ENCODE measurements around the gene SGPL1. TPM values are rescaled to one million over a fixed set of nuclear protein-coding genes. Genes with fewer than 3 reads are reported as not detected.

The SGPL1 gene
- total and polyA plus RNA-seq, 10 of the 15 experiments (the other 5 are each of a cell fraction or from before 2014, with no cell fraction given), result 4.9 to 20.7 (median 10.6) TPM

DNA sequence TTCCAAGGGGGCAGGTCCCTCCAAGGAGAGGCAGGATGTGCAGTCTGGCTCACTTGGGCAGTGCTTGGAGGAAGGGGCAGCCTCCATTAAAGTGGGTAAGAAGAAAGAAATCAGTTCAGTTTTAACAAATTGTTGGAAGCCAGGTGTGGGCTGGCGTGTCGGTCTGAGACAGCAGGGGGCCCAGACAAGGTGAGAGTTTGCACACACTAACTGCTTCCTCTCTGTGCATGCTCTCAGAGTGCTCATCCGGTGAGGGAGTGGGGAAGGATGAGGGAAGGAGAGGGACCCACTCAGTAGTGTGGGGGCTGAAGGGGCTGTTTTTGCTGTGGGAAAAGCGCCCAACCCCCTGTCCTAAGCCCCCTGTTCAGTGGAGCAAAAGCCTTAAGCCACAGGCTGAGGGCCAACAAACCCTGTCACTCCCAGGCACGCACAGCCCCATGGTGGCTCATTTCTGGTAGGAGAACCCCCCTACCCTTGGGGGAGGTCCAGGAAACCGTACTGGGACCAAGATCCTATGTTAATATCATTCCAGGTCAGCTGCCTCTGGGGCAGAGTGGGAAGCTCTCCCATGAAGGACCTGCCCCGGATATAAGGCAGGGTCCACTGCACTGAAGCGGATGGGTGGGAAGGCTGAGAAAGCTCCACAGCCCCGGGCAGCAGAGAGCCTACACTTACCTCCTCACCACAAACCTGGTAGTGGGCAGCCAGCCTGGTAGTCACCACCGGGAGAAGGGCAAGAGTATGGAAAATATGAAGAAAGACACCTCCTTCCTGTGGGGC lies 77.7 kb downstream of the SGPL1 start:
- Histone ChIP-seq H3K9me3 (replicated peaks; ENCODE audit: control insufficient read depth, insufficient read depth, low read length) (no peaks in the 10 kb centered on the region), H3K4me2 (ENCODE audit: control insufficient read depth, insufficient read depth) (no peak overlapping the region), H3K79me2 (ENCODE audit: control insufficient read depth, insufficient read depth, low read length) (no peaks in the 10 kb centered on the region), H3K9ac (ENCODE audit: control insufficient read depth, insufficient read depth, low read length) (no peak overlapping the region), H2AFZ (ENCODE audit: control insufficient read depth, low read depth, low read length) (no peak overlapping the region), H3K4me1 (ENCODE audit: control insufficient read depth, insufficient read depth, low read length) (0 out of 2 replicates have a peak, but pooled peaks cover 3% of the 10 kb centered on the region), H3K4me3 (no peak overlapping the region), H4K20me1 (ENCODE audit: control insufficient read depth, insufficient read depth) (no peaks in the 10 kb centered on the region), H3K27me3 (replicated peaks in 1 of 2; ENCODE audit: control insufficient read depth in 2 of 2, insufficient read depth in 2 of 2, low read length in 1 of 2) (no peaks in the 10 kb centered on the region), H3K36me3 (ENCODE audit: control insufficient read depth in 2 of 2, insufficient read depth in 2 of 2, low read length in 1 of 2) (no peaks in the 10 kb centered on the region), H3K27ac (ENCODE audit: control insufficient read depth, insufficient read depth) (no peak overlapping the region)
- peak; percentile 43; the same call in 2 of the 3 replicates for ATAC-seq
- BruUV-seq (replicated peaks), result no TSS peak
- DNase-seq (ENCODE audit: low read depth, low spot score), result no peak
- intact Hi-C loops (cut with micrococcal nuclease; ENCODE audit: unreplicated experiment), result no loop called here
- SMC1A ChIA-PET (ENCODE audit: uncharacterized antibody, unreplicated experiment), result interaction anchor here (1.1 kb wide), 1 partner anchor 19 kb away, joined by 4 read pairs; no protein-coding TSS in a partner anchor
- 42% methylated on average over 9 of the region's 10 CpGs for WGBS (ENCODE audit: insufficient coverage, insufficient replicate concordance, low lambda C conversion rate, missing lambda C conversion rate)
- RAD21 ChIA-PET (ENCODE audit: unreplicated experiment), result no interaction called here
- in situ Hi-C loops (cut with MboI), result no loop called here
- CTCF ChIA-PET, result interaction anchor here (1.1 to 1.6 kb wide), 3 partner anchors 10 to 76 kb away, joined by 4 to 5 read pairs (median 4); no protein-coding TSS in a partner anchor
- POLR2A ChIA-PET, result no interaction called here
- peak; percentile 49 for FAIRE-seq
- no peak for TF ChIP-seq NFYB (IDR thresholded peaks at IDR 0.05; ENCODE audit: insufficient read depth, low read depth, low read length)
- no peak for TF ChIP-seq NR2F1 (conservative IDR thresholded peaks at IDR 0.05)
- no peak for TF ChIP-seq POLR2AphosphoS5 (IDR thresholded peaks at IDR 0.05; ENCODE audit: low read length)
- TF ChIP-seq, protein P1, sequence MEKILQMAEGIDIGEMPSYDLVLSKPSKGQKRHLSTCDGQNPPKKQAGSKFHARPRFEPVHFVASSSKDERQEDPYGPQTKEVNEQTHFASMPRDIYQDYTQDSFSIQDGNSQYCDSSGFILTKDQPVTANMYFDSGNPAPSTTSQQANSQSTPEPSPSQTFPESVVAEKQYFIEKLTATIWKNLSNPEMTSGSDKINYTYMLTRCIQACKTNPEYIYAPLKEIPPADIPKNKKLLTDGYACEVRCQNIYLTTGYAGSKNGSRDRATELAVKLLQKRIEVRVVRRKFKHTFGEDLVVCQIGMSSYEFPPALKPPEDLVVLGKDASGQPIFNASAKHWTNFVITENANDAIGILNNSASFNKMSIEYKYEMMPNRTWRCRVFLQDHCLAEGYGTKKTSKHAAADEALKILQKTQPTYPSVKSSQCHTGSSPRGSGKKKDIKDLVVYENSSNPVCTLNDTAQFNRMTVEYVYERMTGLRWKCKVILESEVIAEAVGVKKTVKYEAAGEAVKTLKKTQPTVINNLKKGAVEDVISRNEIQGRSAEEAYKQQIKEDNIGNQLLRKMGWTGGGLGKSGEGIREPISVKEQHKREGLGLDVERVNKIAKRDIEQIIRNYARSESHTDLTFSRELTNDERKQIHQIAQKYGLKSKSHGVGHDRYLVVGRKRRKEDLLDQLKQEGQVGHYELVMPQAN (conservative IDR thresholded peaks at IDR 0.05), result no peak
- no peak for TF ChIP-seq STAT1 (conservative IDR thresholded peaks at IDR 0.05)
- TF ChIP-seq ETV6 (conservative IDR thresholded peaks at IDR 0.05 in 1 of 2, IDR thresholded peaks at IDR 0.05 in 1 of 2; ENCODE audit: borderline replicate concordance in 1 of 2, low read depth in 1 of 2), result no peak
- no peak for TF ChIP-seq TCF3 (IDR thresholded peaks at IDR 0.05; ENCODE audit: borderline replicate concordance, insufficient read depth, low read depth, low read length)
- TF ChIP-seq SIN3A (IDR thresholded peaks at IDR 0.05; ENCODE audit: low read depth, low read length), result no peak
- TF ChIP-seq IKZF2 (IDR thresholded peaks at IDR 0.05), result no peak
- TF ChIP-seq YBX1 (IDR thresholded peaks at IDR 0.05), result no peak
- no peak for TF ChIP-seq IRF4 (IDR thresholded peaks at IDR 0.05; ENCODE audit: low read depth, low read length)
- TF ChIP-seq BACH1 (IDR thresholded peaks at IDR 0.05; ENCODE audit: borderline replicate concordance), result no peak
- no peak for TF ChIP-seq ZBTB11 (CRISPR knock-in tag; IDR thresholded peaks at IDR 0.05)
- no peak for TF ChIP-seq ELK1 (IDR thresholded peaks at IDR 0.05; ENCODE audit: low read depth, low read length)
- TF ChIP-seq NFIC (IDR thresholded peaks at IDR 0.05; ENCODE audit: low read depth, low read length), result no peak
- no peak for TF ChIP-seq EP300 (IDR thresholded peaks at IDR 0.05; ENCODE audit: borderline replicate concordance in 1 of 2, control insufficient read depth in 1 of 2, low read depth in 2 of 2, low read length in 2 of 2)

Measured in GM12878 (cell line).